Stimulated activated CD4-positive, alpha-beta T cell treated with anti-CD3 and anti-CD28 coated beads, Interleukin-12 subunit alpha, Interleukin-12 subunit beta, amount 100 ng/mL, for 4 hours (primary cell): ENCODE data around the gene ARHGEF16.

Experiments
- DNase-seq: peaks from one replicate; pipeline ENCODE4 v3.0.0-alpha.2; 2020

ARHGEF16 gene

DNA sequence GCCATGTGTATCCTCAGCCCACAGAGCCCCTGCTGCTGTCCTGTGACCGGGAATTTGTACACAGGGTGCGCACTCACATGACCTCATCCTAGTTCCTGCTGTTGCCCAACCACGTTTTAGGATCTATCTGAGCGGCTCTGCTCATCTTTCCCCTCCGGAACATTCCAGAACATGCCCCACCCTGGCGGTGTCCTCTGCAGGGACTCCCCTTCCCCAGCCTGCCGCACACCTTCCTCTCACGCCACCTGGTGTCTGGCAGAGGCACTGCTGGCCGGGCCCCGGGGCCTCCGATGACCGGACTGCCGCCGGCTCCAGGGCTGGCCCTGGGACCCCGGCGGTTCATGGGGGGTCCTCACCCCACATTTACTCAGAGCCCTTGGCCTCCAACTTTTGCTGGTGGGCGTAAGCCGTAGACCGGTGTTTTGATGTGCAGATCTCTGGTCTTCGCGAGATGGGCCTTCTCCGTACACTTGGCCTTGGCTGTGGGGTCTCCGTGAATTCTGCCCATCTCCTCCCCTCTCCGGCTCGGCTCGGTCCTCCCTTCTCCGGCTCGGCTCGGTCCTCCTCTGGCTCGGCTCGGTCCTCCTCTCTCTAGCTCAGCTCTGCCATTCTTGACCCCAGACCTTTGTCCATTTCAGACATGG is 29.5 kb downstream of the ARHGEF16 start:
- DNase-seq, result peak; percentile 48

DNA sequence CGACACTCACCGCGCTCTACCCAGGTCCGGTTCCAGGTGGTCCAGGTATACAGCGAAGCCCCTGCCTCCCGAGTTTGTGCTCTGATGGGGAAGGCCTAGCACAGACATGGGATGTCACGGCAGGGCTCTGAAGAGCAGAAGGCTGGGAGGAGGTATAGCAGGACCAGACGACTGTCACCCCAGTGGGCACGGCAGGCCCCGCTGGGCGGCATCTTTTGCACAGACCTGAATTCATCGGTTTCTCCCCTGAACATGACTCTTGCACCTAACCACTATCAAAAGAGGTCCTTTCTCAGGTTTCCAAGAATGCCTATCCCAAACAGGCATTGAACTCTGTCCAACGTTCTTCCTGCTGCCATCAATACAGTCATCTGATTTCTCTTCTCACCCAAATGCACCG is 30.6 kb downstream of the ARHGEF16 start:
- DNase-seq, result no peak

- DNase-seq, result no peak
Measured at GRCh38 chr1:3488432-3488831, 34.0 kb downstream of the ARHGEF16 start.

GRCh38 chr1:3490046-3490745 is 35.7 kb downstream of the ARHGEF16 start:
- no peak for DNase-seq

DNA sequence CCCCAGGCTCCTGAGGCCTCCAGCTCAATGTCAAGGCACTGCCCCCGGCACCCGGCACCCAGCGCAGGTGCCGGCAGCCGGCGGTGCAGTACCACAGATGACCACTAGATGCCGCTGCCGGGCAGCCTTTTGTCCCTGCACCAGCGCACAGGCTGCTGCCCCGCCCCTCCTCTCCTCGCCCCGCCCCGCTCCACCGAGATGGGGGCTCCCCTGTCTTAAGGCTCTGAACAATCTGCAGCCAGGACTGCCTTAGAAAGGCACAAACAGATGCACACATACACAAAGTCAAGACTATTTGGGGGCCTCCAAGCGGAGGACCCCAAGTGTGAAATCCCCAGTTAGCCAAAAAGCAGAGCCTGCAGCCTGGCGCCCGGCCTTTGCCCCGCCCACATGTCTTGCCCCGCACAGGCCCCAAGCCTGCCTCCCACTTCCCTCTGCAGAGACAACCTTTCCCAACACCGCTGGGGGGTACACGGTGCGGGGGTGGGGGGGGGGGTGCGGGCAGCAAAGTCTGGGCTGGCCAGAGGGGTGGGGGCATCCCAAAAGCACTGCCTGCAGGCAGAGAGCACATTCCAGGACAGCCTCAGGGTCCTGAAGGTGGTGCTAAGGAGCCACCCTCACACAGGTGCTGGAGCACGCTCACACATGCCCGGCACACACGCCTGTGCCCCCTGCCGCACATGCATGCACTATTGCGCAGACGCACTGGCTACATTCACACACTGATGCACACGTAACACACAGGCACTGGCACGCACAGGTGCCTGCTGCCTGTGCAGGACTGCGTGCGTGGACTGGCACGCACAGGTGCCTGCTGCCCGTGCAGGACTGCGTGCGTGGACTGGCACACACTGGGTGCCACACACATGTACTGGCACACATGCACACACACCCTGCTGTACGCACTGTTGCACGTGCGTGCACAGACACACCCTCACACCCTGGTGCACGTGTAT is 37.1 kb downstream of the ARHGEF16 start:
- peak; percentile 88 for DNase-seq

DNA sequence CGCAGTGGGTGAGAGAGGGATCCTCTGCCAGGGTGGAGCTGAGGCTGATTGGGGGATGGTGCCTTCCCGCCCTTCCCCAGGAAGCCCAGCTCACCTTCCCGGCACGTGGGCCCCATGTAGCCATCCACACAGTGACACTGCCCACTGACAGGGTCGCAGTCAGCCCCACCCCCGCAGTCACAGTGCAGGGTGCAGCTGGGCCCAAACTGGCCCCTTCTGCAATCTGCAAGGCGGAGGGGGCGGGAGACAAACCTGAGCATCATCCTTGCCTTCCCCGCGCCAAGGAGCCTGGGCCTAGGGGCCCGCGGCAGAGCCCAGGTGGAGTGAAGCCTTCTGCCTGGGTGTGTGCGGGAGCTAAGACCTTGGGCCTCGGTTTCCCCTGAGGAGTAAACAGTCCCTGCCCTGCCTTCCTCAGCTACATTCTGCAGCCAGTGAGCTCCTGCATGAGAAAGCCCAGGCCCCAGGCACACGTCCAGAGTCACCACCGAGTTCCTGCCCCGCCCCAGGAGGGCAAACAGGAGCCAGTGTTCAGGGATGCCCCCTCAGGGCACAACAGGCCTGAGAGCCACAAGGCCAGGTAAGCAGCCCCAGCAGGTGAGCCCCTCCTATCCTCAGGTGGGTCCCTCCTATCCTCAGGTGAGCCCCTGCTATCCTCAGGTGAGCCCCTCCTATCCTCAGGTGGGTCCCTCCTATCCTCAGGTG is 38.2 kb downstream of the ARHGEF16 start:
- DNase-seq, result no peak

GRCh38 chr1:3494321-3495308 is 40.1 kb downstream of the ARHGEF16 start:
- DNase-seq, result no peak

DNA sequence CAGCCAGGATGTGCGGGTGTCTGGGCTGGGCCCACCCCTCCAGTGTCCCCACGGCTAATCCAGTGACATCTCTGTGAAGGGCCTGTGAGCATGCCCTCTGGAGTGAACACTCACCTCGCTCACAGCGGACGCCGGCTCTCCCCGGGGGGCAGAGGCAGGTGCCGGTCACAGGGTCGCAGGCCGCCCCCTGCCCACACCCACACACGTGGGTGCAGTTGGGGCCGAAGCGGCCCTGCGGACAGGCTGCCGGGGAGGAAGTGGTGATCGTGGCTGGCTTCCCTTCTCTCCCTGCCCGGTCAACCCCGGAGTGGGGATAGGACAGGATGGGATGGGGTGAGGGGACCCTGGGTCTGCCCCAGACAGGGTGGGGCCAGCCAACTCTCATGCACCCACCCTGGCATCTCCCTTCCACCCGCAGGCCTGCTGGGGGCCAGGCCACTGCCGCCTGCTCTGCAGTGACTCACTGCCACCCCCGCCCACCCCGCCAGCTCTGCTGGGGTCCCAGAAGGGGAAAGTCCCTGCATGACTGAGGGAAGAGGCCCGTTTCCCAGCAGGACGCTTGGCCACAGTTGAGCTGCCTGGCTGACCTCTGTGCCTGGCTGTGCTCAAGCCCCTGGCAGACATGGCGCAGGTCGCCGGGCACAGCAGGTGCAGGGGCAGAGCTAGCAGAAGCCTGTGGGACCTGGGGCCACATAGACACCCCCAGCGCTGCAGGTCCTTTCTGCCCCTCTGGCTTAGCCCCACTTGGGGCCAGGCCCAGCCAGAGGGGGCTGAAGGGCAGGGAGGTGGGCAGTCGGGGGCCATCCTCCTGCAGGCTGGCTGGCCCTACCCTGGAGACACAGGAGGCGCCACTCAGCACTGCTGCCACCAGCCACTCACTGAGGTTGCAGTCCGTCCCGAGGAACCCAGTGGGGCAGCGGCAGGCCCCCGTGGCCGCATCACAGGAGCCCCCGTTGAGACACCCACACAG is 41.6 kb downstream of the ARHGEF16 start:
- DNase-seq, result no peak

GRCh38 chr1:3496916-3497315 is 42.5 kb downstream of the ARHGEF16 start:
- no peak for DNase-seq

GRCh38 chr1:3497521-3497920 is 43.1 kb downstream of the ARHGEF16 start:
- DNase-seq, result no peak

GRCh38 chr1:3498246-3498930 is 43.9 kb downstream of the ARHGEF16 start:
- no peak for DNase-seq

DNA sequence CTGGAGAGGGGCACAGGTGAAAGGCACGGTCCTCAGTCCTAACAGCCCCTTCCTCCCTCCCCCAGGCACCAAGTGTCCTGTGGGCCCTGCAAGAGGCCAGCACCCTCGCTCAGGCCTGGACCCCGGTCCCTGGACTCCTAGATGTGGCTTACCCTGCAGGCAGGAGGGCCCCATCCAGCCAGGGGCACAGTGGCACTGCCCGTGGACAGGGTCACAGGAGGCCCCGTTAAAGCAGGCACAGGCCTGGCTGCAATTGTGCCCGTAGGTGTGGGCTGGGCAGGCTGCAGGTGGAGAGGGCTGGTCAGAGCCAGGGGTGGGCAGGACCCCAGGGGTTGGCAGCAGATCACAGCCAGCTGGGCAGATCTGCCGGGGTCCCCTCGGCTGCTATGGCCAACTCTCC is 44.5 kb downstream of the ARHGEF16 start:
- DNase-seq, result no peak

- no peak for DNase-seq
Measured at GRCh38 chr1:3499611-3500010, 45.1 kb downstream of the ARHGEF16 start.

- DNase-seq, result no peak
Measured at GRCh38 chr1:3500265-3500835, 45.9 kb downstream of the ARHGEF16 start.

GRCh38 chr1:3501437-3501836 is 47.0 kb downstream of the ARHGEF16 start:
- no peak for DNase-seq

GRCh38 chr1:3501856-3502640 is 47.6 kb downstream of the ARHGEF16 start:
- peak; percentile 9 for DNase-seq

DNA sequence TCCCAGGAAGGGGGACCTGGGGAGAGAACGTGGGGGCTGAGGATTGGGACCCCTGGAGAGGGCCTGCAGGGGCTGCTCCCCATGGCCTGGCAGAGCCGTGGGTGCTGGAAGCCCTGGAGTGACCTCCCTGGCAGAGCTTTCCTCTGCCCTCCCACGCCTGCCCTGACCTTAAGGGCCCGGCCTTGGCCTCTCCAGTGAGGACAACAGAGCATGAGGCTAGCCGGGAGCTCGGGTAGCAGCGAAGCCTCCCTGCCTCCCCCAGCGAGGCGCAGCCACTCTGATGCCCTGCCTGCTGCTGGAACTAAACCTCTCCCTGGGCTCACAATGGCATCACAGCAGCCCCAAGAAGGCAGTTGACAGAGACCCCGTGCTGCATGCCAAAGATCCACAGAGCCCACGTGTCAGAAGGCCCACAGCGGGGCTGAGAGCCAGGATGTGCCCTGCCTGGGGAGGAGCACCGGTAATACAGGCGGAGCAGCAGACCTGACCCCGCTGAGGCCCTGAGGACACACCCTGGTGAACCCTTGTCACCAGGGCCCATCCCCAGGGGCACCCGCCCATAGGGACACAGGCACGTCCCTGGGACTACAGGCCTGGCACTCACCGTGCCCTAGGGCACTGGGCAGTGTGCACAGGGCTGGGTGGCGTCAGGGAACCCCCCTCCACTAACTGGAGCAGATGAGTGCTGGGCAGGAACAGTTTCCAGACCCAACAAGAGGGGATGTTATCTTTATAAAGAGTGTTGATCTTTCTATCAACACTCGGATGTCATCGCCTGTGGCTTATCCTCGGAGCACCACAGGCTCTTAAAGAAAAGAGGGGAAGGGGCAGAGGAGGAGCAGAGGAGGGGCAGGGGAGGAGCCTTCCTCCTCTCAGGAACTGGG is 48.4 kb downstream of the ARHGEF16 start:
- DNase-seq, result no peak

GRCh38 chr1:3503525-3503886 is 49.0 kb downstream of the ARHGEF16 start:
- no peak for DNase-seq
